ENCODE results near the gene CENPT. TPM values are rescaled to one million over a fixed set of nuclear protein-coding genes. Genes with fewer than 3 reads are reported as not detected.

The CENPT gene
- total and polyA plus RNA-seq, 9 donors = 18.4 to 57.4 (median 42.0) TPM

Small RNA genes within 50 kb of the gene (small RNA-seq; reads per million reads assigned to genes)
- gene AC040162.2 (not detected), gene NRN1L (not detected)

Other genes starting within 250 kb of the CENPT start
- 1 to 10 TPM in 2 of 7 donors, under 1 TPM in 4, not detected in 1; 0.23 to 1.5 (median 0.61) TPM for gene CARMIL2, start 202.5 kb downstream of the CENPT start, total RNA-seq
- gene CARMIL2, start 202.5 kb downstream of the CENPT start, polyA plus RNA-seq = under 1 TPM; 0.10 to 0.51 TPM
- 10 to 100 TPM; 22.5 to 40.8 (median 29.4) TPM for gene ACD, start 187.4 kb downstream of the CENPT start, total RNA-seq
- 10 to 100 TPM in 1 of 2 donors, 1 to 10 TPM in 1; 5.3 to 35.8 TPM for gene ACD, start 187.4 kb downstream of the CENPT start, polyA plus RNA-seq
- 10 to 100 TPM in 1 of 7 donors, 1 to 10 TPM in 6; 2.7 to 12.9 (median 5.1) TPM for gene PARD6A, start 186.7 kb downstream of the CENPT start, total RNA-seq
- gene PARD6A, start 186.7 kb downstream of the CENPT start, polyA plus RNA-seq = 1 to 10 TPM in 1 of 2 donors, under 1 TPM in 1; 0.53 to 3.0 TPM
- 10 to 100 TPM; 17.3 to 45.6 (median 21.7) TPM for gene ENKD1, start 180.9 kb downstream of the CENPT start, total RNA-seq
- gene ENKD1, start 180.9 kb downstream of the CENPT start, polyA plus RNA-seq = 10 to 100 TPM in 1 of 2 donors, 1 to 10 TPM in 1; 8.0 to 29.8 TPM
- gene C16orf86, start 180.9 kb downstream of the CENPT start, total RNA-seq = 1 to 10 TPM; 2.2 to 8.2 (median 4.6) TPM
- 1 to 10 TPM in 1 of 2 donors, under 1 TPM in 1; 0.13 to 6.8 TPM for gene C16orf86, start 180.9 kb downstream of the CENPT start, polyA plus RNA-seq
- 10 to 100 TPM in 6 of 7 donors, 1 to 10 TPM in 1; 8.6 to 15.9 (median 13.4) TPM for gene GFOD2, start 128.4 kb downstream of the CENPT start, total RNA-seq
- gene GFOD2, start 128.4 kb downstream of the CENPT start, polyA plus RNA-seq = 10 to 100 TPM in 1 of 2 donors, 1 to 10 TPM in 1; 8.3 to 10.9 TPM
- gene RANBP10, start 41.1 kb downstream of the CENPT start, total RNA-seq = 10 to 100 TPM in 6 of 7 donors, 1 to 10 TPM in 1; 8.3 to 19.6 (median 17.1) TPM
- gene RANBP10, start 41.1 kb downstream of the CENPT start, polyA plus RNA-seq = 10 to 100 TPM; 13.0 to 15.5 TPM
- gene TSNAXIP1, start 40.8 kb downstream of the CENPT start, total RNA-seq = 10 to 100 TPM in 1 of 7 donors, 1 to 10 TPM in 6; 2.4 to 13.1 (median 3.2) TPM
- gene TSNAXIP1, start 40.8 kb downstream of the CENPT start, polyA plus RNA-seq = 1 to 10 TPM; 2.7 to 3.7 TPM
- 10 to 100 TPM; 31.0 to 59.7 (median 46.6) TPM for gene THAP11, start 5.4 kb downstream of the CENPT start, total RNA-seq
- 10 to 100 TPM; 17.3 to 30.6 TPM for gene THAP11, start 5.4 kb downstream of the CENPT start, polyA plus RNA-seq
- gene NUTF2, start 760 bp downstream of the CENPT start, total RNA-seq = 10 to 100 TPM; 35.9 to 98.1 (median 67.8) TPM
- 100 to 1,000 TPM in 1 of 2 donors, 10 to 100 TPM in 1; 67.6 to 105 TPM for gene NUTF2, start 760 bp downstream of the CENPT start, polyA plus RNA-seq
- gene EDC4, start 25.4 kb upstream of the CENPT start, total RNA-seq = 10 to 100 TPM; 34.7 to 65.3 (median 54.0) TPM
- 10 to 100 TPM; 29.8 to 37.9 TPM for gene EDC4, start 25.4 kb upstream of the CENPT start, polyA plus RNA-seq
- gene NRN1L, start 37.2 kb upstream of the CENPT start, total RNA-seq = 1 to 10 TPM in 6 of 7 donors, under 1 TPM in 1; 0.95 to 3.9 (median 2.5) TPM
- gene NRN1L, start 37.2 kb upstream of the CENPT start, polyA plus RNA-seq = 1 to 10 TPM in 1 of 2 donors, not detected in 1; 4.7 TPM
- 10 to 100 TPM; 13.6 to 38.9 (median 31.6) TPM for gene PSKH1, start 45.6 kb upstream of the CENPT start, total RNA-seq
- 10 to 100 TPM in 1 of 2 donors, 1 to 10 TPM in 1; 9.6 to 26.6 TPM for gene PSKH1, start 45.6 kb upstream of the CENPT start, polyA plus RNA-seq
- 1 to 10 TPM; 1.5 to 4.4 (median 2.5) TPM for gene CTRL, start 84.2 kb upstream of the CENPT start, total RNA-seq
- gene CTRL, start 84.2 kb upstream of the CENPT start, polyA plus RNA-seq = 1 to 10 TPM in 1 of 2 donors, under 1 TPM in 1; 0.35 to 2.5 TPM
- 10 to 100 TPM; 26.2 to 64.4 (median 50.8) TPM for gene PSMB10, start 89.2 kb upstream of the CENPT start, total RNA-seq
- gene PSMB10, start 89.2 kb upstream of the CENPT start, polyA plus RNA-seq = 10 to 100 TPM in 1 of 2 donors, 1 to 10 TPM in 1; 5.8 to 63.1 TPM
- 10 to 100 TPM; 10.5 to 31.2 (median 22.0) TPM for gene LCAT, start 96.4 kb upstream of the CENPT start, total RNA-seq
- gene LCAT, start 96.4 kb upstream of the CENPT start, polyA plus RNA-seq = 10 to 100 TPM in 1 of 2 donors, 1 to 10 TPM in 1; 7.5 to 15.0 TPM
- gene SLC12A4, start 120.9 kb upstream of the CENPT start, total RNA-seq = 10 to 100 TPM; 27.7 to 85.6 (median 56.5) TPM
- gene SLC12A4, start 120.9 kb upstream of the CENPT start, polyA plus RNA-seq = 10 to 100 TPM; 29.7 to 48.7 TPM
- gene DPEP3, start 132.8 kb upstream of the CENPT start, total RNA-seq = under 1 TPM in 1 of 7 donors, not detected in 6; 0.23 TPM
- gene DPEP3, start 132.8 kb upstream of the CENPT start, polyA plus RNA-seq = under 1 TPM in 1 of 2 donors, not detected in 1; 0.05 TPM
- 1 to 10 TPM in 2 of 7 donors, under 1 TPM in 3, not detected in 2; 0.33 to 1.9 (median 0.99) TPM for gene DPEP2, start 151.8 kb upstream of the CENPT start, total RNA-seq
- gene DPEP2, start 151.8 kb upstream of the CENPT start, polyA plus RNA-seq = 1 to 10 TPM in 1 of 2 donors, under 1 TPM in 1; 0.76 to 3.1 TPM
- not detected for gene DPEP2NB, start 168.2 kb upstream of the CENPT start, total RNA-seq
- not detected for gene DPEP2NB, start 168.2 kb upstream of the CENPT start, polyA plus RNA-seq
- gene DDX28, start 175.5 kb upstream of the CENPT start, total RNA-seq = 10 to 100 TPM in 3 of 7 donors, 1 to 10 TPM in 4; 6.8 to 14.0 (median 9.7) TPM
- gene DDX28, start 175.5 kb upstream of the CENPT start, polyA plus RNA-seq = 1 to 10 TPM; 9.2 to 9.3 TPM
- 10 to 100 TPM in 2 of 7 donors, 1 to 10 TPM in 5; 4.8 to 15.7 (median 8.5) TPM for gene DUS2, start 175.6 kb upstream of the CENPT start, total RNA-seq
- gene DUS2, start 175.6 kb upstream of the CENPT start, polyA plus RNA-seq = 1 to 10 TPM; 5.4 to 9.5 TPM
- gene NFATC3, start 237.7 kb upstream of the CENPT start, total RNA-seq = 10 to 100 TPM; 32.4 to 77.1 (median 48.2) TPM
- gene NFATC3, start 237.7 kb upstream of the CENPT start, polyA plus RNA-seq = 10 to 100 TPM; 12.5 to 32.2 TPM

Measured in ovary (tissue), 9 donors.